ENCODE results near the gene NDRG4.

NDRG4 gene

DNA sequence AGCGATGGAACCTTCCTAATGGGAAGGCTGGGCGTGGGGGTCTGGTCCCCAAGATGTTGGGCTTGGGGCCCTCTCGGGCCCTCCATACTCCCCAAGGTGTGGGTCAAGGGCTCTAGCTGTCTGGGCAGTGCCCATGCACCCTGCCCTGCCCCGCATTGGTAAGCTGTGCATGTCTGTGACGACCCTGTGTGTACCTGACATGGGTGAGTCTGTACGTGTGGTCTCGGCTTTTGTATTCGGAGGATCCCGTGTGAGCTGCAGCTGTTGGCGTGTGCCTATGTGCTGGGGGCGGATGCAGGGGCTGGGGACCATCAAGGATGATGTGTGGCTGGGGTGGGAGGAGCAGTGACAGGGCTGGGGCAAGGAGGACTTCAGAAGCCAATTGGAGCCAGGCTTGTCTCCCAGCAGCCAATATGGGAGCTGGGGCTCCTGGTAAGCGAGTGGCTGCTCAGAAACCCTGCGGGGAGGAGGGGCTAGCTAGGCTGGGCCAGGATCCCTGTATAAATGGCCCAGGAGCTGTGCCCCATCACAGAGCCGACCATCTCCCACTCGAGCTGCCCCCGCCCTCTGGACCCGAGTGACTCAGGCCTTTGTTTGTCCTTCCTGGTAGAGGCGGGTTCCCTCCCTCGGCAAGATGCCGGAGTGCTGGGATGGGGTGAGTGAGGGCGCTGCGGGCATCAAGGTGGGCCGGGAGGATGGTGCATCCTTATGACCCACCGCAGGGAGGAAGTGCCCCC, at the start of gene NDRG4:
Gene NDRG4 (plus strand): TSS at position 529 of the 737 bp plus-strand sequence. CDS start 106 bp downstream, at position 635.
- no peaks in the 10 kb centered on the region for H3K27me3 ChIP-seq (ENCODE audit: insufficient read depth, low read length, poor library complexity, severe bottlenecking)
- no peaks in the 10 kb centered on the region for H3K9me2 ChIP-seq (replicated peaks; ENCODE audit: low read depth, low read length)
- no peaks in the 10 kb centered on the region for H3K9me3 ChIP-seq (ENCODE audit: insufficient read depth, low read depth, low read length)
- no peaks in the 10 kb centered on the region for H3K36me3 ChIP-seq (ENCODE audit: insufficient read depth, low read length)
- no peak within 1 kb of the TSS for H3K4me2 ChIP-seq (ENCODE audit: low read depth, low read length, poor library complexity, severe bottlenecking)
- H3K9ac ChIP-seq (ENCODE audit: low read depth, low read length, poor library complexity, severe bottlenecking) = no peak within 1 kb of the TSS
- no peaks in the 10 kb centered on the region for H3K79me2 ChIP-seq (ENCODE audit: insufficient read depth, low read length)
- H3K4me3 ChIP-seq (ENCODE audit: low read length, poor library complexity, severe bottlenecking) = no peak within 1 kb of the TSS
- no peaks in the 10 kb centered on the region for H4K20me1 ChIP-seq (ENCODE audit: insufficient read depth, low read length, poor library complexity, severe bottlenecking)
- TF ChIP-seq CTCF (conservative IDR thresholded peaks at IDR 0.05; ENCODE audit: low read length) (no peak), EZH2phosphoT487 (IDR thresholded peaks at IDR 0.05; ENCODE audit: borderline replicate concordance) (no peak)
- no peak within 1 kb of the TSS for H2AFZ ChIP-seq (ENCODE audit: low read length)
- no peaks in the 10 kb centered on the region for H3K4me1 ChIP-seq (ENCODE audit: insufficient read depth, low read length, poor library complexity, severe bottlenecking)
- no peaks in the 10 kb centered on the region for H3F3A ChIP-seq (ENCODE audit: low read depth)

DNA sequence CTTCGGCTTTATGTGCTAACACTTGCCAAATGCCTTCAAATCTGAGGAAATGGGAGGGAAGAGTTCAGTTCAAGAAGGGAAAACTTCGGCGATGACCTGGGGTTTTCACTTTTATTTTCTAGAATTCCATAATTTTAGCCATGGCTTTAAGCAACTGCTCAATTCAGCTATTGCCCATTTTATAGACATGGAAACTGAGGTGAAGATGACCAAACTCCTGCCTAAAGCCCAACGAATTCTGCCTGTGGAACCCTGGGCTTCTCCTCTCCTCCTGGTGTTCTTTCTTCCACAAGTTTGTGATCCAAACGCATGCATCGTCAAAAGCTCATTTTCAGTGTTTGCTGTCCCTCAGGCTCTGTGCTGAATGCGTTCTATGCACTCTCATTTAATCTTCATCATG, 49.4 kb upstream of the NDRG4 start:
- no peaks in the 10 kb centered on the region for H3K27me3 ChIP-seq (ENCODE audit: insufficient read depth, low read length, poor library complexity, severe bottlenecking)
- H3K4me1 ChIP-seq (ENCODE audit: insufficient read depth, low read length, poor library complexity, severe bottlenecking) = peaks cover 9% of the 10 kb centered on the region
- no peaks in the 10 kb centered on the region for H3K9me2 ChIP-seq (replicated peaks; ENCODE audit: low read depth, low read length)
- H3K4me3 ChIP-seq (ENCODE audit: low read length, poor library complexity, severe bottlenecking) = no peak overlapping the region
- no peak overlapping the region for H3K4me2 ChIP-seq (ENCODE audit: low read depth, low read length, poor library complexity, severe bottlenecking)
- no peaks in the 10 kb centered on the region for H3K36me3 ChIP-seq (ENCODE audit: insufficient read depth, low read length)
- TF ChIP-seq EZH2phosphoT487 (IDR thresholded peaks at IDR 0.05; ENCODE audit: borderline replicate concordance) (no peak), CTCF (conservative IDR thresholded peaks at IDR 0.05; ENCODE audit: low read length) (no peak)
- no peak overlapping the region for H3K9ac ChIP-seq (ENCODE audit: low read depth, low read length, poor library complexity, severe bottlenecking)
- H3K9me3 ChIP-seq (ENCODE audit: insufficient read depth, low read depth, low read length) = no peaks in the 10 kb centered on the region
- no peak overlapping the region for H2AFZ ChIP-seq (ENCODE audit: low read length)
- H3F3A ChIP-seq (ENCODE audit: low read depth) = no peaks in the 10 kb centered on the region
- no peaks in the 10 kb centered on the region for H3K79me2 ChIP-seq (ENCODE audit: insufficient read depth, low read length)
- no peaks in the 10 kb centered on the region for H4K20me1 ChIP-seq (ENCODE audit: insufficient read depth, low read length, poor library complexity, severe bottlenecking)

- Histone ChIP-seq H3K79me2 (ENCODE audit: insufficient read depth, low read length) (no peaks in the 10 kb centered on the region), H3F3A (ENCODE audit: low read depth) (no peaks in the 10 kb centered on the region), H3K36me3 (ENCODE audit: insufficient read depth, low read length) (no peaks in the 10 kb centered on the region), H3K4me2 (ENCODE audit: low read depth, low read length, poor library complexity, severe bottlenecking) (no peak overlapping the region), H3K9me3 (ENCODE audit: insufficient read depth, low read depth, low read length) (no peaks in the 10 kb centered on the region), H3K9me2 (replicated peaks; ENCODE audit: low read depth, low read length) (no peaks in the 10 kb centered on the region), H3K27me3 (ENCODE audit: insufficient read depth, low read length, poor library complexity, severe bottlenecking) (no peaks in the 10 kb centered on the region), H3K4me3 (ENCODE audit: low read length, poor library complexity, severe bottlenecking) (no peak overlapping the region), H4K20me1 (ENCODE audit: insufficient read depth, low read length, poor library complexity, severe bottlenecking) (no peaks in the 10 kb centered on the region), H3K4me1 (ENCODE audit: insufficient read depth, low read length, poor library complexity, severe bottlenecking) (peaks cover 9% of the 10 kb centered on the region), H2AFZ (ENCODE audit: low read length) (no peak overlapping the region), H3K9ac (ENCODE audit: low read depth, low read length, poor library complexity, severe bottlenecking) (no peak overlapping the region)
- TF ChIP-seq EZH2phosphoT487 (IDR thresholded peaks at IDR 0.05; ENCODE audit: borderline replicate concordance) (no peak), CTCF (conservative IDR thresholded peaks at IDR 0.05; ENCODE audit: low read length) (no peak)
Observed at GRCh38 chr16:58451265-58451689, 48.7 kb upstream of the NDRG4 start.
